SHP77 (cell line): ENCODE measurements around the gene PLA2G4D.

Experiments used
- DNase-seq, 2 experiments: peaks; one replicate each; lab custom pipeline; 2025; lab: John Stamatoyannopoulos, UW

Gene PLA2G4D, protein sequence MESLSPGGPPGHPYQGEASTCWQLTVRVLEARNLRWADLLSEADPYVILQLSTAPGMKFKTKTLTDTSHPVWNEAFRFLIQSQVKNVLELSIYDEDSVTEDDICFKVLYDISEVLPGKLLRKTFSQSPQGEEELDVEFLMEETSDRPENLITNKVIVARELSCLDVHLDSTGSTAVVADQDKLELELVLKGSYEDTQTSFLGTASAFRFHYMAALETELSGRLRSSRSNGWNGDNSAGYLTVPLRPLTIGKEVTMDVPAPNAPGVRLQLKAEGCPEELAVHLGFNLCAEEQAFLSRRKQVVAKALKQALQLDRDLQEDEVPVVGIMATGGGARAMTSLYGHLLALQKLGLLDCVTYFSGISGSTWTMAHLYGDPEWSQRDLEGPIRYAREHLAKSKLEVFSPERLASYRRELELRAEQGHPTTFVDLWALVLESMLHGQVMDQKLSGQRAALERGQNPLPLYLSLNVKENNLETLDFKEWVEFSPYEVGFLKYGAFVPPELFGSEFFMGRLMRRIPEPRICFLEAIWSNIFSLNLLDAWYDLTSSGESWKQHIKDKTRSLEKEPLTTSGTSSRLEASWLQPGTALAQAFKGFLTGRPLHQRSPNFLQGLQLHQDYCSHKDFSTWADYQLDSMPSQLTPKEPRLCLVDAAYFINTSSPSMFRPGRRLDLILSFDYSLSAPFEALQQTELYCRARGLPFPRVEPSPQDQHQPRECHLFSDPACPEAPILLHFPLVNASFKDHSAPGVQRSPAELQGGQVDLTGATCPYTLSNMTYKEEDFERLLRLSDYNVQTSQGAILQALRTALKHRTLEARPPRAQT

DNA sequence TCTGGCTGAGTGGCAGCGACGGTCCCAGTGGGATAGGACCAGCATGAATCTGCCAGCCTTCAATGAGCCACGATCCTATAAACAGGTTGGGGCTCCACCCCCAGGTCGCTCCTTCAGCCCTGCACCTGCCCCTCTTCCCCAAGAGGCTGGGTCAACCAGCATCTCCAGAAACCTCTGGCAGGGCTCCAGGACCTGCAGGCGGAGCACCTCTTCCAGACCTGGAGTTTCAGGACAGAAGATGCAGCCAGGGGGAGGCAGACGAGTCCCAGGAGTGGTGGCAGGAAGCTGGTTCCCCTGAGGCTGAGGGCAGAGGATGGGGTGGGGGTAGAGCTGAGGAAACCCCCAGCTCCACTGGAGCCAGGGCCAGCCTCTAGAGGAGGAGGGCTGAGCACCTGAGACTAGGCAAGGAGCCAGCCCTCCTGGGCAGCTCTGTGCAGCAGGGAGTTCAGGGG is at the start of gene PLA2G4D:
Gene PLA2G4D (minus strand): TSS at position 51 of the 452 bp plus-strand sequence. CDS start 103 bp downstream, outside the sequence.
- peak; percentile 6 to 26 for DNase-seq

DNA sequence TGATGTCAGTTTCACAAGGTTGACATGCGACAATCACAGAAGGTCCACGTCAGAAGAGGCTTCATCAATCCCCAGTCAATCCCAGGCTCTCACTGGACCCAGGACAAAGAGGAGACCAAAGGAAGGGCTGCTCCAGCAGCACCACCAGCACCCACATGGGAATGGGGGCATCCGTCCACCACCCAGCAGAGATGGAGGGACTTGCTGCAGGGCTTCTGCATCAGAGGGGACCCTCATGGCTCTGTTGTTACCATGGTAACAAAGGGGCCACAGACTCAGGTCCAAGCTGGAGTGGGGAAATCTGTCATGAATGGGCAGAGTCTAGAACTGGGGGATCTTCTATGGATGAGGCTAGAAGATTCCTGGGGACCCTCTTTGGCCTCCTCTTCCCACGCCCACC is 49.0 kb upstream of the PLA2G4D start:
- no peak for DNase-seq

DNA sequence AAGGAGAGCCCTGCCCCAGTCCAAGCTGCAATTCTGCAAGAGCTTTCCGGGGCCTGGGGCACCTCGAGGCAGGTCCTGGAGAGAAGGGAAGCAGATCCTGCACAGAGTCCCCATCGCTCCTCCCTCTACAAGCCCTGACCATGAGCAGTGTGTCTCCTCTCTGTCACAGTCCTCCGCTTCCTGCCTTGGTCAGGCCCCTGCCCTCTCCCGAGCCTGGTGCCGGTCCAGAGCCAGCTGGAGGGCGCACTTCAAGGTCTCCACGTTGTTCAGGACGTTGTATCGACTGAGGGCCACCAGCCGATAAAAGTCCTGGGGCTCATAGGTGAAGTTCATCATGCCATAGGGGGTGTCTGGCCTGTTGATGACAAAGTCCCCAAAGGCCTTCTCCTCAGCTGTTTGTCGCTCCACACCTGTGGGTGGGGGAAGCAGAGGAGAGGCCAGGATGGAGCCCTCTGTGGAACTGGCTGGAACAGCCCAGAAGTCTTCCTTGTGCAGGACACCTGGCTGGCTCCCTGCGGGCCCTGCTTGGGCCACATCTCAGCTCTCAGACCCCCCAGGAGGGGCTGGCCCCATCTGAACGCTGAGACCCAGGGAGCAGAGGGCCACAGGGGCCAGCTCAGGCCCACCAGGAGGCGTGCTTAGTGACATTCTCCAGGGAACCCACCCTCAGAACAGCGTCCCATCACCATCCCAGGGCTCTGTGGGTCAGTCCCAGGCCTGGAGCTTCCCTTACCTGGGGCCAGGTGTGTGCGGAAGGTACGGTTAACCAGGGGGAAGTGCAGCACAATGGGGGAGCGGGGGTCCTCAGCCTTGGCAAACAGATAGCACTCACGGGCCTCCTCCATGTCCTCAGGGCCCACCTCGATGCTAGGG is 47.7 kb upstream of the PLA2G4D start:
- no peak for DNase-seq

DNA sequence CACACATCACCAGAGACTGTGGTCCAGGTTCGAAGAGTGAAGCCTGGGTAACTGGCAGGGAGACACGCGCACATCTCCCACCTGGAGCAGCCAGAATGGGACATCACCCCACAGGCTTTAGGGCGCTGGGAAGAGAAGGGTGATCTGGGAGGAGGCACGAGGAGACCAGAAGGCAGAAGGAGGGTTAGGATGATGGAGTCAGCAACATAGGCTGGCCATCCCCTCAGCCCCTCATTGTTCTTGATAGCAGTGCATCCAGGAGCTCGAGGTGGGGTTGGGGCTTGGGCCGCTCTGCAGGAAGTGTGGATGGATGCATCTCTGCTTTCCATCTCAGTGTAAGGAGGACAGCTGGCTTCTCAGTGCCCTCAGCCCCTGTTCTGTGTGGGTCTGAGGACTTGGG is 46.9 kb upstream of the PLA2G4D start:
- DNase-seq, result no peak

DNA sequence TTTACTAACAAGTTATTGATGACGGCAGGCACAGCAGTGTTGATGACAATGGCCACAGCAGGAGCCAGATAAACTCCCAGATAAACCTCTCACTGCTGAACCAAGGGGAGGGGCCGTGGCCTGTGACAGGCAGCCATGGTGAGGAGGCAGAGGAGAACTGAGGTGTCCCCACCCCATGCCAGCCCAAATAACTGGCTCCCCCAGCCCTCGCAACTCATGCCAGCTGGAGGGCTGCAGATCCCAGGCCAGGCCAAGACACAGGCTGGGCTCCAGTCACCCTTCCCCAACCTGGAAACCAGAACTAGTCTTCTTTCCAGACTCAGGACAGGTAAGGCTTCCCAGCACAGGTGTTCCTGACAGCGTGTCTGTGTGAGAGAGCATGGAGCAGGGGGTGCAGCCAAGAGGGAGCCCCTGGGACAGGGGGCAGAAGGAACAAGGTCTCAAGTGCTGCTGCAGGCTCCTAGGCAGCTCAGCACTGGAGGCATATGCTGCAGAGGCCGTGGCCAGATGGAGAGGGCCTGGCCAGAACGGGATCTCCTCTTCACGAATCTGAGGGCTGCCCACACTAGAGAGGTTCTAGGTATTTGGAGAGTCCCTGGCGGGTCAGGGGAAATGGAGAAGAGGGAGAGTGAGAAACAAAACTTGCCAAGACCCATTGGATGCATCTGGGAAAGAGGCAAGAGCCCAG is 46.2 kb upstream of the PLA2G4D start:
- no peak for DNase-seq

DNA sequence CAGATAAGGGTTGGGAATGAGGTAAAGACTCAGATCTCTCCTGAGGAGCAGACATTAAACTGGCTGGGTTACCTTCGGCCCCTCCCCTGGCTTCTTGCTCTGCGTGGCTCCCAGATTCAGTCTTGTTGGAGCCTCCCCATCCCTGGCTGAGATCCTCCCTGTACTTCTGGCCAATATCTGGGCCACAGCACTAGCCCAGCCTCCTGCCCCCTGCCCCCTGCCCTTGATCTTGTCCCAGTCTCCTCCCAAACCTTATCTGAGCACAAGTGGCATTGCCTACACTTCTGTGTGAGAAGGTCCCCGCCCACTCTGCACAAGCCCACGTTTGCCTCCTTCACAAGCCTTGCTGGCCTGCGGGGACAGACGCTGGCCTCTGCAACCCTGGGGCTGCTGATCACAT is 45.2 kb upstream of the PLA2G4D start:
- DNase-seq, result no peak

DNA sequence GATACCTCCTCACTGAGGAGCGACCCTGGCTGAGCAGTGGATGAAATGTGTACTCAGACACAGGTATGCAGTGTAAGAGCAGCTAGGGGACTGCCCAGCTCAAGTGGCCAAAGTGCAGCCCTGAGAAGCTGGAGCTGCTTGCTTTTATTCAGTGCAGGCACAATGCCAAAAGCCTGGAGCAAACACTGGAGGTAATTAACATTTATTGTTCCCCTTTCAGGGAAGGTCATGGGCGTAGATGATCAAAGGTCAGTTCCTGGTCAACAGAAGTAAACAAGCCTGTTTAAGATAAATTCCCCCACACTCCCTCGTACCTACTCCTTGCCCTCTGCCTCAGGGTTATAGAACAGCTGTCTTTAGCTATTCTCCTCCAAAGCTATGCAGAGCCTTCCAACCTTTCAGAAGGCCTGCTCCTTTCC is 44.6 kb upstream of the PLA2G4D start:
- DNase-seq, result no peak

DNA sequence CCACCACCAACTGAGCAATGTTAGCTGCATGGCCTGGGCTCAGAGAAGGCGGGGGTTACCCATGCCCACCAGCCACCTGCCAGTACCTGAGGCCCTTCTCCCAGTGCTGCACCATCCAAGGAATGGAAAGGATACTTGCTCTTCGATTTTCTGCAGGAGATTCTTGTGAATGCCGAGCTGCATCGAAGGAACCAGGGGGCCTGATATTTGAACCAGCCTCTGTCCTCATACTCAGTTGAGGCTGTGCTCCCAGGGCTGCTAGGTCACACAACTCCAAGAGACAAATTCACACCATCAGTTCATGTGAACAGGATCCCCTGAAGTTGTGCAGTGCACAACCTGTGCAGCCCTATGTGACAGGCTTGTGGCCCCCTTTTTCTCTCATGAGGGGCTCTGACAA is 44.0 kb upstream of the PLA2G4D start:
- DNase-seq, result no peak

DNA sequence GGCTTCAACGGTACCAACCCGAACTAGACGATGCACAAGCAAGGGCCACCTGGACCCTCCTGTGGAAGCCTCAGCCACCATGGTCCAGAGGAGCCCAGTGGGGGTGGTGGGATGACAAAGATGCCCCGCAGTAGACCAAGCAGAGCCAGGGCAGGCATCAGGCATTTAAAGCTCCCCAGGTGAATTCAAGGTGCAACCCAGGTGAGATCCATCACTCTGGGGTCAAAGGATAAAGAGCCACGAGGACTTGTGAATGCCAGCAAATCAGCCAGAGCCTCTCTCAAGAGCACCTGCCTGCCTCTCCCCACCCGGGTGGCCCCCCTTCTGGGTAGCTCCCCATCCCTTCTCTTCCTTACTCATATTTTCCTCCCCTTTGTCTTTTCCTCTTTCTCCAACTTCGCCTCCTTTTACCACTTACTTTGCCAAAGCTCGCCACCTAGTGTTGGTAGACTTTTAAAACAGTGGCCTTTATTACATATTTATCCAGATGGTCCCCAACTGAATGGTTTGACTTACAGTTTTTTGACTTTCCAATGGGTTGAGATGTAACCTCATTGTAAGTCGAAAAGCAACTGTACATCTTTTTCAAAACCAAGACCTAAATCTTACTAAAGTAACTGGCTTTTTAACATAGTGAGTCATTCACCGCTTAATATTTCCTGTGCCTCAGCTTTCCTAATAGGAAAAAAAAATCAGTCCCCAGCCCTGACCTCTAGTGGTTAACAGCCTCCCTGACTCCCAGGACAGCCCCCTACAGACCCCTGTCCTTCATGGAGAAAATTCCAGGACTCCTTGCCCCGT is 43.3 kb upstream of the PLA2G4D start:
- DNase-seq, result peak in 1 of 2 experiments; percentile 12

DNA sequence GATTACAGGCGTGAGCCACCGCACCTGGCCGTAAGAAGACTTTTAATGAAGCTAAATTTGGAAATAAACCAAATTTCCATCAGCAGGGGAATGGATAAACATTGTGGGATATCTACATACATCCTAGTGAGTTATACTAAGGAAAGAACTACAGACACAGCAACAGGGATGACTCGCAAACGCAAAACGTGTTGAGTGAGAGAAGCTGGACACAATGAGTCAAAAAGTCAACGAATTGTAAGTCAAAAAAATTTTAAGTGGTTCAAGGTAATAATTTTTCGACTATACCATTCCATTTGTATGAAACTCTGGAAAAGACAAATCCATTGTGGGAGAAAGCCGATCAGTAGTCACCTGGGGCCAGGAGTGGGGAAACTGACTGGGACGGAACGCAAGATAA is 42.2 kb upstream of the PLA2G4D start:
- DNase-seq, result no peak

DNA sequence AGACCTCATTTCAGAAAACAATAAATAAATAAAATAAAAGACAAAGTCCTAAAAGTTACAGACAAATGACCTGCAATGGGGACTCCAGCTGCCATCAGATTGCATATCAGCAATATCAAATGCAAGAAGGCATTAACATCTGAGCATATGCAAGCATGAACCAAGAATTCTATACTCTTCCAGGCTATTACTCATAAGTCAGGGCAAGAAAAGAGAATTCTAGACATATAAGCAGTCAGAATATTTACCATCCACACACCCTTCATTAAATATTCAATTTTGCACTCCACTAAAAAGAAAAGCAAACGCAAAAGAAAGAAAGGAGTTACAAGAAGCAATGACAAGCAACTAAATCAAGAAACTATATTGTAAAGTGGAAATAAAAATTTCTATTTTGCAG is 41.0 kb upstream of the PLA2G4D start:
- no peak for DNase-seq

DNA sequence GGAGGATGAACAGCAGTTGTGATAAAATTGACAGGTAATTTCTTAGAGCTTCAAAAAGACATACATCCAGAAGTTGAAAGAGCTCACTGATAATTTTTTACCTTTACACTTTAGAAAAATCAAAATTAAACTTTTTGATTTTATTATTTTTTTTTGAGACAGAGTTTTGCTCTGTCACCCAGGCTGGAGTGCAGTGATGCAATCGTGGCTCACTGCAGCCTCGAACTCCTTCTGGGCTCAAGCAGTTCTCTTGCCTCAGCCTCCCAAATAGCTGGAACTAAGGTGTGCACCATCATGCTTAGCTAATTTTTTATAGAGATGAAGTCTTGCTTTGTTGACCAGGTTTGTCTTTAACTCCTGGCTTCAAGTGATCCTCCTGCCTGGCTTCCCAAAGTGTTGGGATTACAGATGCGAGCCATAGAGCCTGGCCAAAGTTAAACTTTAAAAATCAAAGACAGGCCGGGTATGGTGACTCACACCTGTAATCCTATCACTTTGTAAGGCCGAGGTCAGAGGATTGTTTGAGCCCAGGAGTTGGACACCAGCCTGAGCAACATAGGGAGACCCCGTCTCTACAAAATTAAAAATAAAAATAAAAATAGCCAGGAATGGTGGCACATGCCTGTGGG is 40.4 kb upstream of the PLA2G4D start:
- no peak for DNase-seq

DNA sequence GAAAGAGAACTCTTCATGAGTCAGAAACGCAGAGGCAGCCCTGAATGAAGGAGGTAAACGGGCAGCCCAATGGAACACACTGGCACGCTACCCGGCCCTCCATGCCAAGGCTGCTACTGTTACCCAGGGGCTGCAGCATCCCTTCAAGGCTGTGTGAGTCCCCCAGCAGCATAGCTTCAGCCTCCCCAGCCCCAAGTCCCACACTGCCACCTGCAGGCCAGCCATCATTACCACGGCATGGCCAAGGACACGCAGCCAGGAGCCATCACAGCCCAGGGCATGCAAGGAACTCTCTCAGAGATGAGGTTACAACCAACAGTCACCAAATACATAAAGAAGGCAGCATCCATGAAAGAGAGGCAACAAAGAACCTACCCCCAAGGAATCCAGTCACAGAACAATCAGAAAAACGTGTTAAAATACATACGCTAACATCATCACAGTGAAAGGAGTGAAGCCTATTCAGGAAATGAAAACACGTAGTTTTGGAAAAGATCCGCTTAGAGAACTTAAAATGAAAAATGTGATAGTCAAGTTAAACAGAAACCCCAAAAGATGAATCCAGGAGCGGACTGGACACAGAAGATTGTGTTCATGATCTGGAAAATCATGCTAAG is 39.6 kb upstream of the PLA2G4D start:
- DNase-seq, result peak in 1 of 2 experiments; percentile 25

DNA sequence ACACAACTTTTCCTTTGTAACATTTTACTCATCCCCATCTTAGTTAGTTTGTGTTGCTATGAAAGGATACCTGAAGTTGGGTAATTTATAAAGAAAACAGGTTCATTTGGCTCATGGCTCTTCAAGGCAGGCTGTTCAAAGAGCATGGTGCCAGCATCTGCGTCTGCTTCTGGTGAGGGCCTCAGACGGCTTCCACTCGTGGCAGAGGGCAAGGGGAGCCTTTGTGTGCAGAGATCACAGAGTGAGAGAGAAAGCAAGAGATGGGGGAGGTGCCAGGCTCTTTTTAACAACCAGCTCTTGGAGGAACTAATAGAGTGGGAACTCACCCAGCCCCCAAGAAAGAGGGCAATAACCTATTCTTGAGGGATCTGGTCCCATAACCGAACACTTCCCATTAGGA is 39.0 kb upstream of the PLA2G4D start:
- no peak for DNase-seq

DNA sequence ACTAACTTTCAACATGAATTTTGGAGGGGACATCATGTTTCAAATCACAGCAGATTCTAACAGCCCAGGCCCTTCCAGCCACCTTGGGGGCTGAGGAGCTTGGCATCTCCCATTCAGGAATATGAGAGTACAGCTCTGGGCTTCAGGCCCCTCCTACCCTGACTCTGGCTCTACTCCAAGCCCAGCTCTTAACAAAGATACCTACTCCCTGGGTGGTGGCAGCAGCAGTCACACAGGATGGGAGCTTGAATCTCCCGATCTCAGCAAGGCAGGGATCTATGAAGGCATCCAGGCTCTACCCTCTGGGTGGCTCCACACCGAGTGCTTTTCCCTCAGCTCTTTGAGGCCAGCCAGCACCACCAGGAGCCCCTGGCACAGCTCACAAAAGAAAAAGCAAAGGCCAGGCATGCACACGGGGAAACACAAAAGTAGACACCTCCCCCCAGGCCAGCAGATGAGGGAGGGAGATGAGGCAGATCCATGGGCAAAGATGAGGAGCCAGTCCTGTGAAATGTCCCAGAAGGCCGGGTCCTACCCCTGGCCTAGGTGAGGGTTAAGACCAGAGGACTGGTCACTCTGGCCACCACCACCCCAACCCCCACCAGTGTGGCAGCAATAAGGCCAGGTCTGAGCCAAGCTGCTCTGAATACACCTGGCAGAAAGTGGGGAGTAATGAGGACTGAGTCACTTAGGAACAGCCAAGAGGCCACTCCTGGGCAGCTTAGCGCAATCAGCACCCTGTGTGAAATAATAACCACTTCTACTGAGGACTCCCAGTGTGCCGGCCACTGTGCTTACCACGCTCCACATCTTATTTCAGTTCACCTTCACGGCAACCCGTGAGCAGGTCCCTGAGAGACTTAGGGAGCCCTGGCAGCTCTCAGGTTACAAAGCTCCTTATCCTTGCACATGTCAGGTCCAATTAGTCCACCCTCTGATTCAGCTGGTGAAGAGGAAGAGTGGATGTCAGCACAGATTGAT is 37.8 kb upstream of the PLA2G4D start:
- peak in 1 of 2 experiments; percentile 40 for DNase-seq

DNA sequence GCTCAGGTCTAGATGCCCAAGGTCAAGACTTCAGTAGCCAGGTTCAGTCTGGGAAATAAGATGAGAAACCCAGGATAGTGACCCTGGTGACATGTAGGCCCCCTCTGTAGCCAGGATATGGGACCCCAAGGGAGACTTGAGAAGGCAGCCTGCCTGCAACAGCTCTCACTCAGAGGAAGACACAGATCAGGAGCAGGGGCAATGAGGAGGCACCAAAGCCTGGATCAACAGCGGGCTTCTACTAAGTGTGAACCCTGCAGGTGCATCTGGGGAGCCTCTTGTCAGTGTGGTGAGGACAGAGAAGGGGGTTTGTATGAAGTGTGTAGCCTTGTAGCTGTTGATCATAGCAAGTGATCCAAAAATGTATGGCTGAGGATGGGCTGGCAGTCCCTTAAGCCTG is 36.6 kb upstream of the PLA2G4D start:
- DNase-seq, result no peak

DNA sequence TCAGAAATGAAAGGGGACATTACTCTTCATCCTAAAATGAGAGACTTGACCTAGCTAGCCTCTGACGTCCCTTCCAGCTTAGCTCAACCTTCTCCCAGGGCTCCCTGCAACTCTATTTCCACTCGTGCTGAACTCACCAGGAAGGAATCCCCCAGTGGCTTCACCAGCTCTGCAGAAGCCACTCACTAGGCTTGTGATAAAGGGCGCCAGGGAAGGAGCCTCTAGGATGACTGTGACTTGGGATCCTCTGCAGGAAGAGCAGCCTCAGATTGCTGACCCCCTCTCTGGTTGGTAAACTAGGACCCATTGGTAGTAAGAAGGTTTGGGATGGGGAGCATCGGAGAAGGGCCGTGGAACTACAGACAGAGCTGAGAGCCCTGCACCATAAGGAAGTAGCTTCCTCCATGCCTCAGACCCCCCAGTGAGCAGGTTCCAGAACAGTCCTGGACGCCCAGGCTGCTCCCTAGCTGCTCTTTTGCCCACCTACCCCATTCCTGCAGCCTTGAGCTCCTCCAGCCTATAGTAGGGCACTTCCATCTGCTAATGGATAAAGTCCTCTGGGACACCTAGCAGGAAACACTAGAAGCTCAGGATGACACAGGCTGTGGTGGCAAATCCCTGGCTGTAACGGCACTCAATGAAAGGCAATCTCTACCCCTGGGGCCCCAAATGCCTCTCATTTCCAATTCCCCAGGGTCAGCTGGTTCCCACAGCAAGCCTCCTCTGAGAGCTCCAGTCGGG is 36.1 kb upstream of the PLA2G4D start:
- no peak for DNase-seq

DNA sequence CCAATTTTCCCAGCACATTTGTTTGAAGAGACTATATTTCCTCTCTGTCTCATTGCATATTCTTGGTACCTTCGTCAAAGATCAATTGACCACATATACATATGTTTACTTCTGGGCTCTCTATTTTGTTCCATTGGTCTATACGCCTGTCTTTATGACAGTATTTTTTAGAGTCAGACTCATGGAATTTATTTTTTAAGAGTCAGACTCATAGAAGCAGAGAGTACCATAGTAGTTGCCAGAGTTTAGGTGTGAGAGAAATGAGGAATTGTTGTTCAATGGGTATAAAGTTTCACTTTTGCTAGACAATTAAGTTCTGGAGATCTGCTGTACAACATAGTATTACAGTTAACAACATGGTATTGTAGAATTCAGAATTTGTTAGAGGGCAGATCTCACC is 35.0 kb upstream of the PLA2G4D start:
- DNase-seq, result no peak
